ENCODE data around the gene ICE2. TPM values are rescaled to one million over a fixed set of nuclear protein-coding genes. Genes with fewer than 3 reads are reported as not detected.

ICE2 gene
- polyA plus RNA-seq, 3 donors = 10.0 to 27.0 (median 24.8) TPM

GRCh38 chr15:60513676-60514075 is 34.7 kb upstream of the ICE2 start:
- H3K9ac ChIP-seq (ENCODE audit: insufficient read depth, low read length, poor library complexity, severe bottlenecking) = no peak overlapping the region
- DNase-seq = no peak
- no peak overlapping the region for H2AFZ ChIP-seq (ENCODE audit: insufficient read depth, low read depth, low read length, poor library complexity, severe bottlenecking)
- H3K27me3 Mint-ChIP-seq (ENCODE audit: low read depth in 3 of 3) = no peaks in the 10 kb centered on the region
- H3K36me3 ChIP-seq (replicated peaks in 1 of 2; ENCODE audit: control insufficient read depth in 1 of 2, insufficient read depth in 2 of 2, low read length in 2 of 2) = no peaks in the 10 kb centered on the region
- no peak overlapping the region for H3K4me2 ChIP-seq (replicated peaks; ENCODE audit: extremely low read depth, low read length, poor library complexity, severe bottlenecking)
- no peak for TF ChIP-seq CTCF (IDR thresholded peaks at IDR 0.05)
- no peaks in the 10 kb centered on the region for H3K79me2 ChIP-seq (ENCODE audit: insufficient read depth, low read length)
- H4K20me1 ChIP-seq (ENCODE audit: insufficient read depth, low read length) = no peaks in the 10 kb centered on the region
- H3K4me1 ChIP-seq (ENCODE audit: control insufficient read depth in 1 of 2, insufficient read depth in 2 of 2, low read length in 2 of 2) = no peaks in the 10 kb centered on the region
- no peaks in the 10 kb centered on the region for H3K9me3 ChIP-seq (replicated peaks in 1 of 2; ENCODE audit: control insufficient read depth in 1 of 2, insufficient read depth in 1 of 2, low read length in 2 of 2)
- peaks cover 0 to 3% of the 10 kb centered on the region in 2 donors for H3K36me3 Mint-ChIP-seq
- H3K4me3 ChIP-seq (replicated peaks in 1 of 3; ENCODE audit: low read depth in 2 of 3, low read length in 3 of 3) = no peak overlapping the region
- no peak overlapping the region for H3K27ac ChIP-seq (ENCODE audit: low read depth in 1 of 2, low read length in 2 of 2)
- H3K4me3 Mint-ChIP-seq = no peak overlapping the region
- no peaks in the 10 kb centered on the region for H3K9me3 Mint-ChIP-seq
- H3K27ac Mint-ChIP-seq = no peak overlapping the region
- intact Hi-C loops (cut with micrococcal nuclease) = no loop called here
- no peaks in the 10 kb centered on the region for H3K27me3 ChIP-seq (ENCODE audit: control insufficient read depth in 2 of 2, insufficient read depth in 2 of 2, low read length in 2 of 2)
- no peaks in the 10 kb centered on the region for H3K4me1 Mint-ChIP-seq
- whole genome bisulfite sequencing (ENCODE audit: insufficient coverage) = 100% methylated on average over 3 of the region's 7 CpGs

GRCh38 chr15:60512937-60513336 is 34.0 kb upstream of the ICE2 start:
- Histone ChIP-seq H3K4me1 (ENCODE audit: control insufficient read depth in 1 of 2, insufficient read depth in 2 of 2, low read length in 2 of 2) (no peaks in the 10 kb centered on the region), H3K27me3 (ENCODE audit: control insufficient read depth in 2 of 2, insufficient read depth in 2 of 2, low read length in 2 of 2) (no peaks in the 10 kb centered on the region), H3K36me3 (replicated peaks in 1 of 2; ENCODE audit: control insufficient read depth in 1 of 2, insufficient read depth in 2 of 2, low read length in 2 of 2) (no peaks in the 10 kb centered on the region), H3K9me3 (replicated peaks in 1 of 2; ENCODE audit: control insufficient read depth in 1 of 2, insufficient read depth in 1 of 2, low read length in 2 of 2) (no peaks in the 10 kb centered on the region), H3K27ac (ENCODE audit: low read depth in 1 of 2, low read length in 2 of 2) (no peak overlapping the region), H3K79me2 (ENCODE audit: insufficient read depth, low read length) (no peaks in the 10 kb centered on the region), H4K20me1 (ENCODE audit: insufficient read depth, low read length) (no peaks in the 10 kb centered on the region), H3K4me3 (replicated peaks in 1 of 3; ENCODE audit: low read depth in 2 of 3, low read length in 3 of 3) (no peak overlapping the region), H2AFZ (ENCODE audit: insufficient read depth, low read depth, low read length, poor library complexity, severe bottlenecking) (no peak overlapping the region), H3K9ac (ENCODE audit: insufficient read depth, low read length, poor library complexity, severe bottlenecking) (no peak overlapping the region), H3K4me2 (replicated peaks; ENCODE audit: extremely low read depth, low read length, poor library complexity, severe bottlenecking) (no peak overlapping the region)
- no peak overlapping the region for H3K4me3 Mint-ChIP-seq
- 96% methylated on average over 4 of the region's 4 CpGs for WGBS (ENCODE audit: insufficient coverage)
- no peak for DNase-seq
- no peaks in the 10 kb centered on the region for H3K4me1 Mint-ChIP-seq
- no peak for TF ChIP-seq CTCF (IDR thresholded peaks at IDR 0.05)
- intact Hi-C loops (cut with micrococcal nuclease) = no loop called here
- peaks cover 0 to 3% of the 10 kb centered on the region in 2 donors for H3K36me3 Mint-ChIP-seq
- no peak overlapping the region for H3K27ac Mint-ChIP-seq
- H3K27me3 Mint-ChIP-seq (ENCODE audit: low read depth in 3 of 3) = no peaks in the 10 kb centered on the region
- H3K9me3 Mint-ChIP-seq = no peaks in the 10 kb centered on the region
